ENCODE measurements around the gene GPR78.
A peak's percentile ranks its signal among the peaks of the same experiment; 100 is the strongest.

Gene GPR78

GRCh38 chr4:8586671-8587468 lies 6.7 kb downstream of the GPR78 start:
- no peak for DNase-seq

- DNase-seq, result no peak
Observed at GRCh38 chr4:8587469-8588195, 7.4 kb downstream of the GPR78 start.

- DNase-seq, result no peak
Observed at GRCh38 chr4:8588196-8588470, 7.9 kb downstream of the GPR78 start.

GRCh38 chr4:8589336-8589735 lies 9.1 kb downstream of the GPR78 start:
- DNase-seq, result no peak

- DNase-seq, result peak in 1 of 14 donors; percentile 8
Observed at GRCh38 chr4:8589823-8590545, 9.8 kb downstream of the GPR78 start.

GRCh38 chr4:8590546-8590880 lies 10.3 kb downstream of the GPR78 start:
- no peak for DNase-seq

GRCh38 chr4:8591114-8591513 lies 10.9 kb downstream of the GPR78 start:
- DNase-seq, result no peak

- DNase-seq, result no peak
Observed at GRCh38 chr4:8591626-8592365, 11.6 kb downstream of the GPR78 start.

- no peak for DNase-seq
Observed at GRCh38 chr4:8592366-8593263, 12.4 kb downstream of the GPR78 start, which contains the start of gene CPZ. TSS of gene CPZ (plus strand) at chr4:8592765. CDS start at chr4:8592834, 69 bp downstream.

- no peak for DNase-seq
Observed at GRCh38 chr4:8593264-8594096, 13.3 kb downstream of the GPR78 start.

GRCh38 chr4:8594097-8595038 lies 14.2 kb downstream of the GPR78 start:
- DNase-seq, result peak in 6 of 14 donors; percentile 1 to 31 (median 15)

- DNase-seq, result no peak
Observed at GRCh38 chr4:8595237-8596087, 15.3 kb downstream of the GPR78 start.

GRCh38 chr4:8596891-8597290 lies 16.7 kb downstream of the GPR78 start:
- DNase-seq, result no peak

GRCh38 chr4:8597319-8597718 lies 17.1 kb downstream of the GPR78 start:
- DNase-seq, result no peak

- no peak for DNase-seq
Observed at GRCh38 chr4:8597791-8598190, 17.6 kb downstream of the GPR78 start.

- no peak for DNase-seq
Observed at GRCh38 chr4:8598391-8599090, 18.3 kb downstream of the GPR78 start.

- DNase-seq, result no peak
Observed at GRCh38 chr4:8599091-8599460, 18.9 kb downstream of the GPR78 start.

GRCh38 chr4:8599657-8600056 lies 19.5 kb downstream of the GPR78 start:
- peak in 2 of 14 donors; percentile 8 to 65 for DNase-seq
